GM12864 (cell line): ENCODE results near the gene EGR2.

Experiments
- DNase-seq: peaks from one replicate; pipeline ENCODE4 v3.0.0-alpha.2; 2011; ENCODE audit warnings: low read depth
- H3K4me3 ChIP-seq: 2 replicates; pipeline ENCODE4 v1.5.1; 2011; ENCODE audit warnings: mild to moderate bottlenecking, low read depth, low read length, control low read depth
- TF ChIP-seq, protein P1 (sequence below): IDR thresholded peaks from 2 replicates; pipeline ENCODE4 v1.5.1; 2011; ENCODE audit warnings: low read depth, mild to moderate bottlenecking, moderate library complexity, low read length, control low read depth, inconsistent platforms; ENCODE audit errors: missing control alignments

Gene EGR2

DNA sequence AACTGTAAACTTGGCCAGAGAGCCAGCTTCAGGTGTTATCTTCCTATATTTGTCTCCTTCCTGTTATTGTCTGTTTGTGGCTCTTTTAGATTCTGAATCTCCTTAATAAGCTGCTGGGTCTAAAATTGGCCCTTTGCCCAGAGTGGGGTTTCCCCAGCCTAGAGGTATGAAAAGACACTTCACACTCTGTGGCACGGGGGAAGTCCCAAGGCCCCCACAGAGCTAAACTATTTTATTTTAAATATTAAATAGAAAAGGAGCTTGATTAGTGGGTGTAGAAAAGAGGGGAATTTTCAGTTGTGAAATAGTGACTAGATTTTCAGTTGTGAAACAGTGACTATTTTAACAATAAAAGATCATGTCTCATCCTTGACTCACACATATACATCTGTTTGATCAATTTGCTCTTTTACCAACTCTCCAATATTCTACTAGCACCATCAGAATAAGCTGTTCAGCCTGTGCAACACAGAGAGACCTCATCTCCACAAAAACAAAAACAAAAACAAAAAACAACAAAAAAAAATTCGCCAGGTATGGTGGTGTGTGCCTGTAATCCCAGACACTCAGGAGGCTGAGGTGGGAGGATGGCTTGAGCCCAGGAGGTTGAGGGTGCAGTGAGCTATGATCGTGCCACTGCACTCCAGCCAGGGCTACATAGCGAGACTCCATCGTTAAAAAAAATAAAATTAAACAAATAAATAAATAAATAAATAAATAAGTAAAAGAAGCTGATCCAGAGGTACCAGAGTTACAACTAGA is 36.5 kb downstream of the EGR2 start:
- DNase-seq = peak; percentile 74
- H3K4me3 ChIP-seq = no peak overlapping the region
- TF ChIP-seq, protein P1, sequence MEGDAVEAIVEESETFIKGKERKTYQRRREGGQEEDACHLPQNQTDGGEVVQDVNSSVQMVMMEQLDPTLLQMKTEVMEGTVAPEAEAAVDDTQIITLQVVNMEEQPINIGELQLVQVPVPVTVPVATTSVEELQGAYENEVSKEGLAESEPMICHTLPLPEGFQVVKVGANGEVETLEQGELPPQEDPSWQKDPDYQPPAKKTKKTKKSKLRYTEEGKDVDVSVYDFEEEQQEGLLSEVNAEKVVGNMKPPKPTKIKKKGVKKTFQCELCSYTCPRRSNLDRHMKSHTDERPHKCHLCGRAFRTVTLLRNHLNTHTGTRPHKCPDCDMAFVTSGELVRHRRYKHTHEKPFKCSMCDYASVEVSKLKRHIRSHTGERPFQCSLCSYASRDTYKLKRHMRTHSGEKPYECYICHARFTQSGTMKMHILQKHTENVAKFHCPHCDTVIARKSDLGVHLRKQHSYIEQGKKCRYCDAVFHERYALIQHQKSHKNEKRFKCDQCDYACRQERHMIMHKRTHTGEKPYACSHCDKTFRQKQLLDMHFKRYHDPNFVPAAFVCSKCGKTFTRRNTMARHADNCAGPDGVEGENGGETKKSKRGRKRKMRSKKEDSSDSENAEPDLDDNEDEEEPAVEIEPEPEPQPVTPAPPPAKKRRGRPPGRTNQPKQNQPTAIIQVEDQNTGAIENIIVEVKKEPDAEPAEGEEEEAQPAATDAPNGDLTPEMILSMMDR = no peak

DNA sequence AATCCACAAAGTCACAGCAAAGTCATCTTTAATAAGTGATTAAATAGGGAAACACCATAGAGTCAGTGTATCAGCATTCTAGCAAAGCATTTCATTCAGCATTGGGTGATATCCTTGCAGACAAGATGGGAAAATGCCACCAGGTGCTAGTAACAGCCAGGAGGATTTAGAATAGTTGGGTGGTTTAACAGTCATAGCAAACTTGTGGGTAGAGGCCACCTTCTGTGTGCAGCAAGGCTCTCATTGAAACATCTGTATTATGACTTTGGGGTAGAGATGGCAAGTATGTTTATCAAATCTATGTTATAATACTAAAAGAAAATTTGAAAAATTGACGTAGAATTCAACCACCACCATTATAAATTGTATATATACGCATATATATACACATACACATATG is 38.0 kb downstream of the EGR2 start:
- no peak overlapping the region for H3K4me3 ChIP-seq
- no peak for DNase-seq
- TF ChIP-seq, protein P1 = no peak

DNA sequence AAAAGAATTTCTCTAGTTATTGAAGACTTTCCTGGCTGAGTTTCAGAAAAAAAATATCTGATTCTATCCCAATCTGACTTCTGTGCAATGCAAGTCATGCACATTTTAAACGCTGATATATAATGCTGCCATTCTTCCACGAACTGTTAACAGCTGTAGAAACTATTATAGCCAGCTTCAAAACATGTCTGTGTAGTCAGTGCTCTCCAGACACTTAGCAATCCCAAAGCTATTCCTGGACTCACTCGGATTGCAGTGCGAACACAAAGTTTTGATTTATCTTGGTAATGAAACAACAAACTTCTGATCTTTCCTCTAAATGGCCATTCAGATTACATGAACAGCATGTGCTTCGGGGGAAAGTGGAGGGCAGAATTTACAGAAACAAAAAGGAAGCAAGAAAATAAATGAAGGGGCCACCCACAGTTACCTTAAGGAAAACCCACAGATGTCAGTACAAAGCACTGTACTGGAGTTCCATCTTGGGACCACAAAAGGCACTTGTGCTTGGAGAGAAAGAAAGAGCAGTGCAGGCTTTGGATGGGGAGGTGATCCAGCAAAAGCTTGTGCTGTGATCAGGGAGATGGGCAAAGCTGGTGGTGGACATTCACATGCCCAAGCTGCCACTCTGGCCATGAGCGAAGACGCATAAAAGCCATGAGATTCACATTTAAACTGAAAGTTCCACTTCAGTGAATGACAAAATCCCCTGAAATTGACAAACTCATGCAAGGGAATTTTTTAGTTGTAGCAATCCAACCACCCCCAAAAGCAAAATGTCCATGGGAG is 43.8 kb downstream of the EGR2 start:
- H3K4me3 ChIP-seq = no peak overlapping the region
- DNase-seq = no peak
- TF ChIP-seq, protein P1 = no peak

DNA sequence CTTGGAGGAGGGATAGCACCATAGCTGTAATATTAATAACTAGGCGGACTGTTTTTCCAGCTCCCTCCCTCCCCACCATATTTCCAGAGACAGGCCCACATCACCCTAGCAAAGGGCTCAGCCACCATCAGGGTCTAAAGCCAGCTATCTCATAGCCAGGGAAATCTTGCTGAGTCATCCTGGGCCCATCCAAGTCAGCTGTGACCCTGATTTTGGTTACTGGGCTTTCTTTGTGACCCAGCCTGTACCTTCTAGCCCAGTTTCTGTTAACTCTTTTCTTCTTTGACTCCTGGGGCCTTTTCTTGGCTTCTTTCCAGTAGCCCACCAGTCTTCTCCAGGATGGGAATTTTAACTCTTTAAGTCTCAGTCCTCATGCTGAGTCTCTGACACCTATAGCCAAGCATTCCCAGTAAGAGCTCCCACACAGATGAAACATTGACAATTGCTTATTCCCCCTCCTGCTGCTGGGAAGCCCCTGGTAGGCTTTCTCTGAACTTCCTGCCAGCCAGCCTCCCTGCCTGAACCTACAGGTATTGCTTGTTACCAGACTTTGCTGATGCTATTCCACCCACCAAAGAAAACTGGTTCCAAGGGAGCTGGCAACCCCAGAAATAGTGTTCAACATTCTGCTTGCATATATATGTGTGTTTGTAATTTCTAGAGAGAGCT is 46.5 kb downstream of the EGR2 start:
- TF ChIP-seq, protein P1 = no peak
- H3K4me3 ChIP-seq = no peak overlapping the region
- peak; percentile 43 for DNase-seq

DNA sequence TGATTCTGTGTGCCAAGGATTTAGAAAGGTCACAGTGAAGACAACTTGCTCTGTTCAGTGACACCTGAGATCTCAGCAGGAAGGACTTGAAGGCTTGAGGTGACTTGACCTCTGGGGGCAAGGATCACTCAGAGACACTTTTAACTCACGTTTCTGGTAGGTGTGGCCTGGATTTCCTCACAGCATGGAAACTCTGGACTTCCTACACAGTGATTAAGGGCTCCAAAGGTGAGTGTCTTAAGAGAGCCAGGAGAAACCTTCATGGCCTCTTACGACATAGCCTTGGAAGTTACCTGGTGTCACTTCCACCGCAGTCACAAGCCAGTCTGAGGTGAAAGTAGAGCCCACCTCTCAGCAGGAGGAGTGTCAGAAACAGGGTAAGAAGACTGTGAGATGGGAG is 49.8 kb downstream of the EGR2 start:
- H3K4me3 ChIP-seq = no peak overlapping the region
- DNase-seq = no peak
- TF ChIP-seq, protein P1 = no peak

DNA sequence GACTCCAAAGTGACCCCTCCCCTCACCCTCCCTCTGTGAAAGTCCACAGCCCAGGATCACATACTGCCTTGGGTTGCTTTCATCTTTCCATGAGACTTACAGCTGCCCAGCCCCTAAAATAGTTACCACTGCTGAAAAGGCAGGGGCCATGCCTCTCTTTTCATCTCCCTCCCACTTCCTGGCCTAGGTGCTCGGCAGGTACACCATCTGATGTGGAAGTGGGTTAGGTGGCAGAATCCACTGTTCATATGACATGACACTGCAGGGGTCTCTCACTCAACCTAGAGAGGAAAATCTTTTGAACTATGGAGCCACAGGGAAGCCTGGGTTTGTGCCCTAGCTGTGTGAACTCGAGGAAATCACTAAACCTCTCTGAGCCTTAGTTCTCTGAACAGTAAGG is 50.4 kb downstream of the EGR2 start:
- TF ChIP-seq, protein P1 = no peak
- H3K4me3 ChIP-seq = no peak overlapping the region
- DNase-seq = no peak
